LNCAP (cell line): Measurements from ENCODE around the gene CRTAP.

Experiments used
- CTCF ChIP-seq: fragments of 450-650 bp; IDR thresholded peaks from 2 replicates; pipeline ENCODE4 v1.5.1; 2017; ENCODE audit warnings: mild to moderate bottlenecking

Gene CRTAP

DNA sequence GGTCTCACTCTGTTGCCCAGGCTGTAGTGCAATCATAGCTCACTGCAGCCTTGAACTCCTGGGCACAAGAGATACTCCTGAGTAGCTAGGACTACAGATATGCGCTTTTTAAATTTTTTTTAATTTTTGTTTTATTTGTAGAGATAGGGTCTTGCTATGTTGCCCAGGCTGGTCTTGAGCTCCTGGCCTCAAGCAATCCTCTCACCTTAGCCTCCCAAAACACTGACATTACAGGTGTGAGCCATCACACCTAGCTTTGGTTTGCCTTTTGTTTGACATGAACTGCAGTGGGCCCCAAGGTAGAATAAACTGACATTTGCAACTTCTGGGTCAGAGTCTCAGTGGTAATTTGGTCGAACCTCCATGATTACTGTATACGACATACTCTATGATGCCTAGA, 9.0 kb upstream of the CRTAP start:
- no peak for TF ChIP-seq CTCF

GRCh38 chr3:33105341-33105948, 8.4 kb upstream of the CRTAP start:
- TF ChIP-seq CTCF: no peak

- no peak for TF ChIP-seq CTCF
These were observed 2.2 kb upstream of the CRTAP start for GRCh38 chr3:33111581-33111980.

- TF ChIP-seq CTCF: no peak
These were observed 809 bp downstream of the CRTAP start for GRCh38 chr3:33114622-33115023.

DNA sequence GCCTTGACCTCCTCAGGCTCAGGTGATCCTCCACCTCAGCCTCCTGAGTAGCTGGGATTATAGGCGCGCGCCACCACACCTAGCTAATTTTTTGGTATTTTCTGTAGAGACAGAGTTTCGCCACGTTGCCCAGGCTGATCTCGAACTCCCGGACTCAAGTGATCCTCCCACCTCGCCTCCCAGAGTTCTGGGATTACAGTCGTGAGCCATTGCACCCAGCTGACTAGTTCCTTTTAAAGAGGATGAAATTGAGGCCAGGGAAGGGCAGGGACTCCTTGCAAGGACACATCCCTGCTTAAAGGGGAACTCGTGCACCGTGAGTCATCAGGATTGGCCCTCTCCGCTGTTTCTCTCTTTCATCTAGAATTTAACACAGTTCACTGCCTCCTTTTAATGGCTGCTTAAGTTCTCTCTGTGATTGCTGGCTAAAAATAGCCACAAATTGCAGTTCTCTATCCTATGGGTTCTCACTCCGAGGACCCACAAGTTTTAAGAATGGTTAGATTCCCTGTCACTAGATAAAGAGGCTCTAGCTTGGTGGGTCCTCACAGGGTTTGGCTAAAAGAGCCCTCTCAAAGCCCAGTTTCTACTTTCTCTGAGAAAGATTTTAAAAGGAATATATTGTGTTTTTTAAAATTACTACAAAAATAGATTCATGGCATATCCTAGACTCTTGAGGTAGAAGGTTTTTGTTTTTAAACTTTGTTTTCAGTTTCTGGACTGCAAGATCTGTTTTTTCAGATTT, 1.4 kb downstream of the CRTAP start:
- no peak for TF ChIP-seq CTCF

DNA sequence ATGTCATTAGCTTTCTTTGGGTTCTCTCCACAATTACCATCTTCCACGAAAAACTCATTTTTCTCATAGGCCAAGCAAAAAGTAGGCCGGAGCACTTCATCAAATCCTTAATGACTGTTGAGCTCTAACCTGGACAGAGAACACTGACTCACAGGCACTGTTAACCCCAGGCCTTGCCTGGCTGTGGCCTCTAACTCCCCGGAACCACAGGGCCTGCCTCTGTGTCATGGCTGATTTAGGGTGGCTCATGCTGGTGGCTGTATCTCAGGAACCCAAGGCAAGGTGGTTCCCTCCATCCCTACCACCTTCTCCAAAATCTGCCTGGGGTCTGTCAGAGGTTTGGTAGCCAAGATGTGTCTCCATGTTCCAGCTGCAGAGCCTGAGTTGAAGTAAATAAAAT, 3.6 kb downstream of the CRTAP start:
- TF ChIP-seq CTCF: no peak

GRCh38 chr3:33119891-33120290, 6.1 kb downstream of the CRTAP start:
- no peak for TF ChIP-seq CTCF
